GM18507 (cell line): ENCODE results near the gene ALOX12.

ENCODE experiments used
- DNase-seq: peaks from one replicate; pipeline ENCODE4 v3.0.0; 2011; ENCODE audit warnings: low read depth; ENCODE audit not compliant: insufficient read length; ENCODE audit errors: extremely low spot score
- FAIRE-seq: peaks from 2 replicates; lab custom pipeline; 2011; peaks lifted over from hg19 to GRCh38; lab: Jason Lieb, UNC

The ALOX12 gene

GRCh38 chr17:6998855-6999508 is 3.1 kb downstream of the ALOX12 start:
- DNase-seq (no peak), FAIRE-seq (no peak)

GRCh38 chr17:7001318-7001961 is 5.6 kb downstream of the ALOX12 start:
- no peak for DNase-seq
- FAIRE-seq, result no peak

- FAIRE-seq, result no peak
- DNase-seq, result no peak
Measured at GRCh38 chr17:7002288-7003047, 6.6 kb downstream of the ALOX12 start.

GRCh38 chr17:7003745-7004144 is 7.9 kb downstream of the ALOX12 start:
- DNase-seq (no peak), FAIRE-seq (no peak)

- FAIRE-seq (peak; percentile 93), DNase-seq (peak; percentile 35)
Measured at GRCh38 chr17:7004398-7005253, 8.8 kb downstream of the ALOX12 start.

GRCh38 chr17:7005716-7006115 is 9.9 kb downstream of the ALOX12 start:
- DNase-seq, result no peak
- FAIRE-seq, result no peak

- no peak for FAIRE-seq
Measured at GRCh38 chr17:7007143-7007542, 11.3 kb downstream of the ALOX12 start.

GRCh38 chr17:7010523-7010922 is 14.7 kb downstream of the ALOX12 start:
- FAIRE-seq, result no peak
- no peak for DNase-seq

More at GRCh38 chr17:7007143-7007542, 11.3 kb downstream of the ALOX12 start:
- DNase-seq, result no peak

- FAIRE-seq (no peak), DNase-seq (no peak)
Measured at GRCh38 chr17:7011415-7011814, 15.6 kb downstream of the ALOX12 start.

- DNase-seq, result no peak
- no peak for FAIRE-seq
Measured at GRCh38 chr17:7011942-7012254, 16.0 kb downstream of the ALOX12 start.

- DNase-seq (peak; percentile 75), FAIRE-seq (peak; percentile 96)
Measured at GRCh38 chr17:7014261-7014994, 18.6 kb downstream of the ALOX12 start.

- FAIRE-seq (no peak), DNase-seq (no peak)
Measured at GRCh38 chr17:7014995-7015958, 19.4 kb downstream of the ALOX12 start.

GRCh38 chr17:7016418-7016817 is 20.6 kb downstream of the ALOX12 start:
- no peak for DNase-seq
- FAIRE-seq, result no peak

- FAIRE-seq, result no peak
- DNase-seq, result no peak
Measured at GRCh38 chr17:7016886-7017826, 21.3 kb downstream of the ALOX12 start.

GRCh38 chr17:7017827-7018200 is 22.0 kb downstream of the ALOX12 start:
- no peak for FAIRE-seq
- no peak for DNase-seq

GRCh38 chr17:7018331-7018964 is 22.6 kb downstream of the ALOX12 start:
- DNase-seq (no peak), FAIRE-seq (no peak)

GRCh38 chr17:7019367-7019766 is 23.5 kb downstream of the ALOX12 start:
- FAIRE-seq (no peak), DNase-seq (no peak)
